Stimulated activated CD4-positive, alpha-beta T cell treated with anti-CD3 and anti-CD28 coated beads, Interleukin-15, amount 100 ng/mL, for 24 hours (primary cell): Measurements from ENCODE around the gene ITGB5.
"Not testable (repeated sequence)": the region's sequence is repeated elsewhere in the genome, so short reads cannot be mapped to it uniquely, and the experiment has no call there.

Source experiments
- DNase-seq: peaks from one replicate; pipeline ENCODE4 v3.0.0-alpha.2; 2020

ITGB5 gene

DNA sequence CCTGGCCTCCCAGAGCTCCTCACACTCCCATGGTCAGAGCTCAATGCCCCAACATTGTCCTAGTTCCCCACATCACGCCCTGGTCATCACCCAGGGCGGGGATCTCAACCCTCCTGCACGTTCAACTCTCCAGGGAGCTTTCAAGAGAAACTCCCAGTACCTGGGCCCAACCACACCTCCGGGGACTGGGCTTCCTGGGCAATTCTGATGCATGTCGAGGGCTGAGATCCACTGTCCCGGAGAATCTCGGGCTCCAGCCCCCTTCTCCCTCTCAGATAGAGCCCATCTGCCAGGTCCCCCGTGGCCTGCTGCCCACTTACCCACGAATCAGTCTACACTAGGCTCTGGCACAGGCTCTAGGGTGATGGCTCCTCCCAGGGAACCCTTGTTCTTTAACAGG, 117.7 kb downstream of the ITGB5 start:
- DNase-seq, result no peak

DNA sequence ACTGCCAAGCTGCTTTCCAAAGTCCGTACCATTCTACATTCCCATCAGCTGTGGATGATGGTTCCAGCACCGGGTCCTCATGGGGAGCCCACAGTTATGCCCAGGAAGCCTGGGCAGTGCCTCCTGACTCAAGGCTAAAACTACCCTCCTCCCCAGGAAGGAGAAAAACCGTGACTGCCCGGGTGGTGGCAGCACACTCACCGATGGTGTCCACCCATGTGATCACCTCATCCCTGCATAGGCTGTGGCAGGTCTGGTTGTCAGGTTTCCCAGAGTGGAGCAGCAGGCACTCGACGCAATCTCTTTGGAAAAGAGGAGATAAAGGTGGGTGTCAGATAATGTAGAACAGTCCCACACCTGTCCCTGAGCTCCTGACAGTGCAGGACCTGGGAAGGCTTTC, 118.4 kb downstream of the ITGB5 start:
- DNase-seq, result peak; percentile 40

DNA sequence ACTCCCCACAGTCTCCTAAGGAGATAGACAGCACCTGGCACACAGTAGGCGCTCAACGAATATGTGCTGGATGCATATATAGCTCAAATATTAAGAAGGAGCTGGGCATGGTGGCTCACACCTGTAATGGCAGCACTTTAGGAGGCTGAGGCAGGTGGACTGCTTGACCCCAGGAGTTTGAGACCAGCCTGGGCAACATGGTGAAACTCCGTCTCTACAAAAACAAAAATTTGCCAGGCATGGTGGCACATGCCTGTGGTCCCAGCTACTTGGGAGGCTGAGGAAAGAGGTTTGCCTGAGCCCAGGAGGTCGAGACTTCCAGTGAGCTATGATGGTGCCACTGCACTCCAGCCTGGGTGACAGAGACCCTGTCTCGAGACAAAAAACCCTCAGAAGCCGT, 119.5 kb downstream of the ITGB5 start:
- no peak for DNase-seq

DNA sequence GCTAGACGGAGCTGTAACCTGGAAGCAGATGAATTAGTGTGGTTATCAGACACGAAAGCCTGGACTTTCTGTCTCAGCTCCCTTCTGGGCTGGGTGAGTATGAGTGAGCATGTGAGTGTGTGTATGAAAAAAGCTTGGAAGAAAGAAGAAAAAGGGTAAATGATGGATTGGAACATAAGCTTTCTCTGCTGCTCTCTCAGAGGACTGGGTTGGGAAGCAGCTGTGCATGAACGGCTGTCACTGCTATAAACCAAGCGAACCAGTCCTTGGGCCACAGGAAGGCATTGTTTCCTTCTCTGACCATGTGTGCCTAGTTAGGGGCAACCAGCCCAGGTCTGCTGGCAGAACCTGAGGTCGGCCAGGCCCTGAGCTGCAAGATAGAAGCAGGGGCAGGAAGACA, 119.9 kb downstream of the ITGB5 start:
- no peak for DNase-seq

DNA sequence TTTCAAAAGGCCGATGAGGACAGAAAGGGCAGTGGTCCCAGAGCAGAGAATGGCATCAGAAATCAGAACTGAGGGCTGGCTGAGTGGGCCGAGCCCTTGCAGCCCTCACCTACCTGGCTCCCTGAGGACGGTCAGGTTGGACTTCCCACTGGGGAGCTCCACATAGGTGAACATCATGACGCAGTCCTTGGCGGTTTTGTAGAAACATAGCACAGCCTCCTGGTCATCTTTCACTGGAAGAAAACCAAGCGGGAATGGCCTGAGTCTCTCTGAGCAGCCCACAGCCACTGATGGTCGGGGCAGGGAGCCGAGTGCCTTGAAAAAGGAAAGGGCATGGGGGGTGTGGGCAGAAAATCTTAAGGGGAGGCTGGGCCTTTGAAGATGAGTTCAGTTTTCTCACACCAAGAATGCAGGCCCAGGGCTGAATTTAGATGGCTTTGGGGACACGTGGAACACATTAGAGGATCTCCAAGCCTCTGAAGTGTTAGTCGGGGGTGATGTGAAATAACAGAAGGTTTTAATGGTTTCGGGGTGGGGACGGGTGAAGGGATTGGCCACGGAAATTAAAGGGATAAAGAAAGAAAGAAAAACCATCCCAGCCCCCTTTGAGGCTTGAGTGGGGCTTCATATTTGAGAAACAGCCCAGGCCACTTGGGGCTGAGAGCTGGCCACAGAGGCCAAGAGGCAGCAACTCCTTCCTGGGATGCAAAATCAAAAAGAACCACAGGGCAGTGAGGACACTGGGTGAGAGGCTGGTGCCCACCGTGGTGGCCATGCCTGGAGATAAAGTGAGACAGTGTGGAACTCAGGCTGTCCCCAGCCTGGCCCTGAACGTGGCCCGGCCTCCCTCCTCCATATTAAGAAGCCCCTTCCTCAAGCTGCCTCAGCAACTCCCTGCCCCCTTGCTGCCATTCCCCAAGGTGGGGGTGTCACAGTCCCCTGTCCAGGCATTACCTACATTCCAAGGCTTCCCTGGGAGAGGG, 120.8 kb downstream of the ITGB5 start:
- no peak for DNase-seq

DNA sequence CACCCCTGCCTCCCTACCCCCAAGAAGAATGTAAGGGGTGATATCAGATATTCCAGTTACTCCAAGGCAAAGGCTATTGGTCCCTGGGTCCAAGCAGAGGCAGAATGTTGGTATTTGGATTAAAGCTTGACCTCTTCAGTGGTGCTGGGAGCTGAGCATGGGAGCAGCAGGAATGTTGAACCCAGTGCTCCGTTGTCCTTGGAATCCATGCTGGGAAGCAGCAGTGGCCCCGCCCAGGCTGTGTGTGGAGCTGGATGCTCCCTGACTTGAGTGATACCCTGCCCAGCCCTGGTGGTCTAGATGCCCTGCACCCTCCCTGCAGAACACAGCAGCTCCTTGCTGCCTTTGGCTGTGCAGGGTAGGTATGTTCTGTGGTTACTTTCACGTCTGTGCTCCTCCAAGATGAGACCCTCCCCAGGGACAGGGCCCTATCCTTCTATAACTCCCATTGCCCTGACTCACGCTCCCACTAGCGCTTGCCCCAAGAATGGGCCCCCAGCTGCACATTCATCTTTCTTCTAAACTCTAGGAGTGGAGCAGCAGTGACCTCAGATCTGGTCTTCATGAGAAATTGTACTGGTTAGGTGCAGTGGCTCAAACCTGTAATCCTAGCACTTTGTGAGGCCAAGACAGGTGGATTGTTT, 121.8 kb downstream of the ITGB5 start:
- DNase-seq, result no peak

DNA sequence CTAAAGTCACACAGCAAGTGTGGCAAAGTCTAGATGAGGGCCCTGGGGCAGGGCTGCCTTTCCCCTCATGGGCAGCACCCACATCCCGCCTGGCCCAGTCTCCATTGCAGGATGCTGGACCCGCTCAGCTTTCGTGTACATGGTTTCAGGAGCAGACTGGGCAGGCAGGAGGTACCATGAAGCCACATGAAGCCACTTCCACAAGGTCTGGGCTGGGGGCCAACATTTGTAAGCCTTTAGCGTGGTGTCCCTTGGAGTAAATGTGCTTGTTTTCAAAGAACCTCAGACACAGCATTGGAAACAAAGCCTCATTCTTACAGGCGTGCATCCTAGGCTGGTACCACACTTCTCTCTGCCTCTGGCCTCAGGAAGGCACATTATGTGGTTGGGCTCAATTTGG, 122.4 kb downstream of the ITGB5 start:
- DNase-seq, result no peak

DNA sequence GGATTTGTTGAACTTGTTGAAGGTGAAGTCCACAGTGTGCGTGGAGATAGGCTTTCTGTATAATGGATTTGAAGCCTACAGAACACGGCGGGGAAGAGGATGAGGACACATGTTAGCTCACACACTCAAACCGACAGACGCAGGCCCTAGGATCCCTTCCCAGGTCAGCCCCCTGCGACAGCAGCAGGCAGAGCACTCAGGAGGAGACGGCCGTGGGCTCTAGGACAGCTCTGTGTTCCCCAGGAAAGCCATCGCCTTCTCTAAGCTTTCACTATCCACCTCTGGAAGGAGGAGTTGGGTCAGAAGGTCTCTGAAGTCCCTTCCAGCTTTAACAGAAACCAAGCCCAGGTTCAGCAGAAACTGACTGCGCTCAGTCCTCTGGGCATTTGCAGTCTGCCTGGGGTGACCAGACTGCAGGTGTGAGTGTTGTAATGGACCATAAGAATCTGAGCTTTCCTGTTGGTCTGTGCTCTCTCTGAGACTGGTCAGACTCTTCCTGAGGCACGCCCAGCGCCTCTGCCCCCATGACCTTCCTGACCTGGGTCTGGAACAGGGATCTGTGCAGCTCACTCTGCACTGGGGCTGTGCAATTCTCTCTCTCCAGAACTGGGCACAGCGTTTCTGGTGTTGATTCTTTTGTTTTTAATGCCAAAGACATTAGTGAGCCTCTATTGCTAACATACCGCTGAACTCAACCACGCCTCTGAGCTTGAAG, 123.4 kb downstream of the ITGB5 start:
- no peak for DNase-seq

DNA sequence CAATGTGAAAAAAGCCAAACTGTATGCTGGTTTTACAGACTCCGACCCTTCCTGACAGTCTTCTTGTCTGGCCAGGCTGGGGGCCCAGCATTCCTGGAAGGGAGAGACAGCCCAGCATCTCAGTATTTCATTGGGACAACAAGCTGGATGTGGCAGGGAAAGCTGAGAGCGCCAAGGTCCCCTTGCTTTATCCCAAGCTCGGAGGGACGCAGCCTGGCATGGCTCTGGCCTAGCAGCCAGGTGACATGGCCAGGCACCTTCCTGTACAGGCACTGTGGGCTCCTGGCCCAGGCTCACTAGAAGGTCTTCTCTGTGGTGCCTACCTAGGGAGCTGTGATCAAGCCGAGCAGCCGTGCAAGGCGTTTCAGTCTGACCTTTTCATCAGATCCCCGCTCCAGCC, 124.0 kb downstream of the ITGB5 start:
- DNase-seq, result no peak

DNA sequence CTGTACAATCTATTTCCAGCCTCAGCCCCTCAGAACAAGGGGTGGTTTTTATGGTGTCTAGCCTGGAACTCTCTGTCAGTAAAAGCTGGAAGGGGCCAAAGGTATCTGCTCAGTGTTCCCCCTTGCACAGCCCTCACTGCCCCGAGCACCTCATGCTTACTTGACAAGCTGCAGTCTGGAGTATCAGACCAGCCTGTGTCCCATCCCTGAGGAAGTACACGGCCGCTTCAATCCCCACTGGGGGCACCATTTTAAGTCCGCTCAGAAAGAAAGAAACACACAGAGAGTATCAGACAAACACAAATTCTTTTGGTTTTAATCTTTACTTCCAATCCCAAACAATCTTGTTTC, 124.5 kb downstream of the ITGB5 start:
- no peak for DNase-seq

DNA sequence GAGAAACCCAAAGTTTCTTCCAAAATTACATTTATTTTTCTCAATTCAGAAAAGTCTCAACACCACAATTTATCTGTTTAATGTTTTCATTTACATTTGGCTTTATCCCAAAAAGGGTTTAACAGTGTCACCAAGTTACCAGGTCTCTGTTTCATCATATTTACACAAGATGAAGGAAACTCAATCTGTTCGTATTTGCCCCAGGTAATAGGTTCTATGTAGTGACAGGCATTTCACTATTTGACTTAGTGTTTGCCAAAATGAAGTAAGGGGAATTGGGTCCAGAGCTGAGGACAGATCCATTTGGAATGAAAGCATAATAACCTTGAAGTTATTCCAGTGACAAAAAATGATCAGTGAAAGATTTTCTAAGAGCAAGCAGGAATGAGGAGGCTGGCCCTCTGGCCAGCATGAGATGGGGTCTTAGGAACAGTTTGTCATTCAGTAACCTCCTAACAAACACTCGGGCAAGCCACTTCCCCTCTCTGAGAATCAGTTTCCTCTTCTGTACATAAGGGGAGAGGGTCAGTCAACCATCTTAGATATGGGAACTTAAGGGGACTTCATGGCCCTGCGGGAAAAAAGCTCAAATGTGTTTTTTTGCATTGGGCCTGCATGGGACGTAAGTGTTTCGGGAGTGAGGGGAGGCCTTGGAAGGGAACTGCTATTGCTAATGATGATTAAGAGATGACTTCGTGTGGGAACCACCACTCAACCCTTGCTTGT, 125.1 kb downstream of the ITGB5 start:
- no peak for DNase-seq

DNA sequence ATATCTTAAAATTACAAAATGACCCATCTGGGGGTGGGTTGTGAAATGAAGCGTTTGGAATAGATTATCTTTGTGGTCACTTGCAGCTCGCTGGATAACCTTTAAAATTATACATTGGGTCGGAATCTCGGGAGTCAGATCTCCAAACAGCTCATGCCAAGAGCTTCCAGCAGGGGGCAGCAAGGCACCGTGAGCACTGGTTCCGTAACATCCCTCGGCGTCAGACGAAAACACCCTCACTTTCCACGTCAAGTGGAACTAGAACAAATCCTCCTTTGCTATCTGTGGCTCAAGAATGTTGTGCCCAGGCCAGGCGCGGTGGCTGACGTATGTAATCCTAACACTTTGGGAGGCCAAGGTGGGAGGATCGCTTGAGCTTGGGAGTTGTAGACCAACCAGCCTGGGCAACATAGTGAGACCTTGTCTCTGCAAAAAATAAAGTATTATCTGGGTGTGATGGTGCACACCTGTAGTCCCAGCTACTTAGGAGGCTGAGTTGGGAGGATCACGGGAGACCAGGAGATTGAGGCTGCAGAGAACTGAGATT, 125.8 kb downstream of the ITGB5 start:
- peak; percentile 84 for DNase-seq

DNA sequence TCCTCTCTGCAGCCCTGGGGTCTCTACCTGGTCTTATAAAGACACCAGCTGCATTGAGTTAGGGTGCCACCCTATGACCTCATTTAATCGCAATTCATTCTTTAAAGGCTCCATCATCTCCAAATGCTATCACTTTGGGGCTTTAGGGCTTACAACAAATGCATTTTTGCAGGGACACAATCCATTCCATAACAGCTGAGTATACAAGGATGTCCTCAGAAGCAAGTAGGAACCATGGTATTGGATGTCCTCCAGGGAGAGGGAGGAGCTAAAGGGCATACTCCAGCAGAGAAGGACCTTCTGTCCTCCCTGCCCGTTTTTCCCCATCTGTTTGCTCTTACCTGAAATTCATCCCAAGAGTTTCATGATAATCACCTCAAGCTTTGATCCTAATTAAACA, 126.6 kb downstream of the ITGB5 start:
- DNase-seq, result no peak

DNA sequence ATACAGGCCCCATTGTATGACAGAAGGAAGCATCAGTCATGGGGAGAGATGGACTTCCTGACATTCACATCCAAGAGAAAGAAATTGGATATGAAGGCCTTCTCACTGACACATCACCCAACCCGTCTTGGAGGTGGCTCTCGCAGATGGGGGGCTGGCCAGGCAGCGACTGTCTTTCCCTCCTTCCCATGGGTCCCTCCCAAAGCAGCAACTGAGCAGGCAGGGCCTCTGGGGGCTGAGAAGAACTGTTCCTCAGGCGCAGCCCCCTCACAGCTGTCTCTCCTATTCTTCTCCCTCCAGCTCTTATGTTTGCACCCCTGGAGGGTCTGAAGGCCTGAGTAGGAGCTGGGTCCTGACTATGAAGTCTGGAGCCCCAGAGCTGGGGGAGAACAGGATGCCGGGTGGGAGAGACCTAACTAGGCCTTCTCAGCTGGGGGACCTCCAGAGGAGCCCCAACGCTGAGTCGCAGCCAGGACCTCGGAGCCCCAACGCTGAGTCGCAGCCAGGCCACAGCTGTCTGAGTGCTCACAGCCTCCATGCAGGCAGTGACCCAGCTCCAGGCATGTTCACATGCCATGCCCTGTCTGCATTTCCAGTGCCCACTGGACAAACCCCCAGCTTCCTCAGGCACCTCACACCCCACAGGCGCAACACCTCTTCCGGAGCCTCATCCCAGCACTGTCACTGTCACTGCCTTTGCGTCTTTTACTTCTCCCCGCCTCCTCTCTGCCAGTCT, 127.3 kb downstream of the ITGB5 start:
- no peak for DNase-seq

DNA sequence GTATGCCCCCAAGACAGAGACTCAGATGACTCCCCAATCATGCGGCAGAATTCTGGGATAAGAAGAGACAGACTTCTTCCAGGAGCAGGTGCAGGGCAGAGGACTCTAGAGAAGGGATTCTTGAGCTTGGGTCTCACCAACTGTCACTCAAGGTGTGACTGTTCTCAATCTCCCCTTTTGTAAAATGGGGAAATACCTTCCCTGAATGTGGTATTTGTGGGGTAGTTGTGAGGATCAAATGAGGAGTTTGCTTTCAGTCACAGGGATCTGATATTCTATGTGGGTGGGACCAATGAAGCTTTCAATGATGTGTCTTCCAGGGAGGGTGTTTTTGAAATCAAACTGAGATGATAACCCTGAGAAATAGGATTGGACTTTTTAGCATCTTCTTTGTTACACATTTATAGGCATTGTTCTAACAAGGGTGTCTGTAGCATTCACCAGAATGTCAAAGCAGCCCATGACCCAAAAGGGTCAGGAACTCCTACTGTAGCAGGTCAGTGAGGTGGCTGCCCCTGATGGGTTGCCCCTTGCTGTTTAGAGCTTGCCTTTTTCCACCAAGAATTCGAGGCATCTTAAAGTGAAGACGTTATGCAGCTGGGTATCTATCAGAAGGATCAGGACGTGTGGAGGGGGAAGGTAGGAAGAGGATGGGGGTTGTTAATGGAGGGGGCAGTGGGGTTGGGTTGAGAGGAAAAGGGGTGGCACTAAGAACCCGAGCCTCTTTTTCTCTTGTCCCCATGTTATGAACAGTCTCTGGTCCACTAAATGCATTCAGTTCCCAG, 128.1 kb downstream of the ITGB5 start:
- DNase-seq, result no peak

DNA sequence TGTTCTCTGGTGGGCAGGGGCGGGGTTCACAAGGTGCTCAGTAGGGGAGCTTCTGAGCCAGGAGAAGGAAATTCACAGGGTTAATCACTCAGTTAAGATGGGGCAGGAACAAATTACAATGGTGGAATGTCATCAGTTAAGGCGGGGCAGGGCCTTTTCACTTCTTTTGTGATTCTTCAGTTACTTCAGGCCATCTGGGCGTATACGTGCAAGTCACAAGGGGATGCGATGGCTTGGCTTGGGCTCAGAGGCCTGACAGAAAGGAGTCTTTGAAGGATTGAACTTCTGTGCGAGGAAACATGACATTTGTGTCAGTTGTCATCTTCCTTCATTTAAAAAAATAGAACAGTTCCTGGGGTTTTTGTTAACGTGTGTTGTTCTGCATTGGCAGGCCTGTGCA, 129.2 kb downstream of the ITGB5 start:
- DNase-seq, result not testable (repeated sequence)

DNA sequence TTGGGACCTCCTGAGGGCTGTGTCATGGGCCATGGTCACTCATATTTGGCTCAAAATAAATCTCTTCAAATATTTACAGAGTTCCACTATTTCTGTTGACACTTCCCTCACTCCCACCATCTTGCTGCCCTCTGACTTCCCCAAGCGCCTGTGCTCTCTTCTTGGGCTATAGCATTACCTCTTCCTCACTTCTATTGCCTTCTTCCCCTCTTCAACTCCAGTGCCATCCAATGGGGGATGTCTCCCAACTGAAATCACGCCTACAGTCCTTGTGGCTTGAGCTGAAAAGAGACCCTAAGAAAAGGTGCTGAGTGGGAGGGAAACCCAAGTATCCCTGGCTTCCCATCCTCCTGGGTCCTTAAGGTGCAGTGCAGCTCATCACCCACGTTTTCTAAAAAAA, 135.1 kb downstream of the ITGB5 start:
- no peak for DNase-seq

DNA sequence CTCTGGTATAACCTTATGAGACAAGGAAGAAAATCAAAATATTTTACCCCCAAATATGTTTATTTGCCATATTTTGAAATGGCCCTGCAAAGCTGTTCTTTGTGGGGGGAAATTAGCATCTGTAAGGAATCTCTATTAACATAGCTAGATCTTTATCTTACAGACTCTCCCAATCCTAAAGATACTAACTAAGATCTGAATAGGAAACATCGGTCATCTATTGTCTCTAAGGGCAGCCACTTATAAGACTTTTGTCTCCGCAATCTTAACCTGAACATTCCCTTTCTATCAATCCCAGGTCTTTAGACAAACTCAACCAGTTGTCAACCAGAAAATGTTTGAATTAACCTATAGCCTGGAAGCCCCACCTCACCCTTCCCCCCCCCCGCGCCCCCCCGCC, 135.7 kb downstream of the ITGB5 start:
- no peak for DNase-seq

DNA sequence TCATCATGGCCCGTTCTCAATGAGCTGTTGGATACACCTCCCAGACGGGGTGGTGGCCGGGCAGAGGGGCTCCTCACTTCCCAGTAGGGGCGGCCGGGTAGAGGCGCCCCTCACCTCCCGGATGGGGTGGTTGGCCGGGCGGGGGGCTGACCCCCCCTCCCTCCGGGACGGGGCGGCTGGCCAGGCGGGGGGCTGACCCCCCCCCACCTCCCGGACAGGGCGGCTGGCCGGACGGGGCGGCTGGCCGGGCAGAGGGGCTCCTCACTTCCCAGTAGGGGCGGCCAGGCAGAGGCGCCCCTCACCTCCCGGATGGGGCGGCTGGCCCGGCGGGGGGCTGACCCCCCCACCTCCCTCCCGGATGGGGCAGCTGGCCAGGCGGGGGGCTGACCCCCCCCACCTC, 137.3 kb downstream of the ITGB5 start:
- not testable (repeated sequence) for DNase-seq

DNA sequence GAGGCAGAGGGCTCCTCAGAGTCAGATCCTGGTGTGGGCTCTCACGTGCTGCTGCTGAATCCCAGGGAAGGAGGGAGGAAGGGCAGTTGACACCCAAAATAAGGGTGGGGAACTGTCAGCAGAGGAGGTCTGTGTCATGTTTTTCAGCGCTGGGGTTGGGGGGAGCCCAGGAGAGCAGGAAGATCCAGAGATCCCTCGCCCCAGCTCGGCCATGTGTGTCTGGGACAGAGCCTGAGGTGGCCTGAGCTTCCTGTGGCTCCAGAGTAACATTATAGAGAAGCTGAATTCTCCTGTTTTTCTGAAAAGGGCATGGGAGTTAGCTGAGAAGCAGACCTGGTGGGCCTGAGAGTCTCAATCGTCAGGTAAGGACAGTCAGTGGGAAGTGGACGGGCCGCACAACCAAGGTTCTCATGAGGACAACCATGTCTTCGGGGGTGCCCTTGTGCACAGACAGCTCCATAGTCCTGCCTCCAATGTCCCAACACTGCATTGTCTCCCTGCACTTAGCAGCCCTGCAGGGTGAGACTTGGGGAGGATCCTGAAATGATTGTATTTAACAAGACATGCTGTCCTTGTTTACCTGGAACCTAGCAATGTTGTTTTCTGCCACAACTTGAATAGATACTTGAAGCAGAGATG, 138.5 kb downstream of the ITGB5 start:
- DNase-seq, result no peak
